HG03066 (cell line): Measurements from ENCODE around the gene C2CD2.
A peak's percentile ranks its signal among the peaks of the same experiment; 100 is the strongest.

ENCODE experiments used
- ATAC-seq: cut with Tn5 transposase; IDR thresholded peaks from one replicate; pipeline ENCODE4 v1.9.1; 2021; ENCODE audit warnings: low read depth; ENCODE audit not compliant: unreplicated experiment

C2CD2 gene

GRCh38 chr21:41939391-41939790 is 14.4 kb downstream of the C2CD2 start:
- no peak for ATAC-seq

GRCh38 chr21:41933313-41934079 is 20.3 kb downstream of the C2CD2 start:
- no peak for ATAC-seq

- ATAC-seq, result no peak
Observed at GRCh38 chr21:41932576-41933312, 21.1 kb downstream of the C2CD2 start.

- no peak for ATAC-seq
Observed at GRCh38 chr21:41932191-41932575, 21.6 kb downstream of the C2CD2 start.

- no peak for ATAC-seq
Observed at GRCh38 chr21:41931041-41931451, 22.8 kb downstream of the C2CD2 start.

- no peak for ATAC-seq
Observed at GRCh38 chr21:41929248-41929647, 24.6 kb downstream of the C2CD2 start.

- no peak for ATAC-seq
Observed at GRCh38 chr21:41928621-41929220, 25.1 kb downstream of the C2CD2 start.

GRCh38 chr21:41927727-41928409 is 25.9 kb downstream of the C2CD2 start:
- no peak for ATAC-seq

GRCh38 chr21:41926807-41927171 is 27.0 kb downstream of the C2CD2 start:
- ATAC-seq, result no peak

- peak; percentile 53 for ATAC-seq
Observed at GRCh38 chr21:41926117-41926806, 27.6 kb downstream of the C2CD2 start.

GRCh38 chr21:41925767-41926116 is 28.1 kb downstream of the C2CD2 start:
- no peak for ATAC-seq

- ATAC-seq, result no peak
Observed at GRCh38 chr21:41924368-41924754, 29.5 kb downstream of the C2CD2 start.

GRCh38 chr21:41923631-41924367 is 30.0 kb downstream of the C2CD2 start:
- ATAC-seq, result no peak

- ATAC-seq, result no peak
Observed at GRCh38 chr21:41923186-41923585, 30.6 kb downstream of the C2CD2 start.

- ATAC-seq, result no peak
Observed at GRCh38 chr21:41921021-41921420, 32.8 kb downstream of the C2CD2 start.

GRCh38 chr21:41920476-41920875 is 33.3 kb downstream of the C2CD2 start:
- ATAC-seq, result no peak

GRCh38 chr21:41919666-41920398 is 34.0 kb downstream of the C2CD2 start:
- no peak for ATAC-seq

- ATAC-seq, result no peak
Observed at GRCh38 chr21:41918561-41919358, 35.1 kb downstream of the C2CD2 start.

GRCh38 chr21:41917531-41917930 is 36.3 kb downstream of the C2CD2 start:
- no peak for ATAC-seq
